Measurements from ENCODE around the gene PIK3R1.
A peak's percentile ranks its signal among the peaks of the same experiment; 100 is the strongest.

The PIK3R1 gene

GRCh38 chr5:68272289-68272688 lies 56.7 kb downstream of the PIK3R1 start:
- DNase-seq, result peak; percentile 39

GRCh38 chr5:68273717-68274409 lies 58.3 kb downstream of the PIK3R1 start:
- no peak for DNase-seq

GRCh38 chr5:68274847-68275651 lies 59.5 kb downstream of the PIK3R1 start:
- DNase-seq, result no peak

GRCh38 chr5:68276740-68277139 lies 61.2 kb downstream of the PIK3R1 start:
- no peak for DNase-seq

GRCh38 chr5:68277431-68277830 lies 61.9 kb downstream of the PIK3R1 start:
- no peak for DNase-seq

GRCh38 chr5:68279984-68280383 lies 64.4 kb downstream of the PIK3R1 start:
- DNase-seq, result no peak

GRCh38 chr5:68282001-68282400 lies 66.4 kb downstream of the PIK3R1 start:
- no peak for DNase-seq

- DNase-seq, result no peak
Measured at GRCh38 chr5:68283766-68284165, 68.2 kb downstream of the PIK3R1 start.

- peak; percentile 82 for DNase-seq
Measured at GRCh38 chr5:68285075-68285840, 69.7 kb downstream of the PIK3R1 start.

- DNase-seq, result peak; percentile 83
Measured at GRCh38 chr5:68285851-68286611, 70.5 kb downstream of the PIK3R1 start.

- DNase-seq, result no peak
Measured at GRCh38 chr5:68286612-68286912, 71.0 kb downstream of the PIK3R1 start.

- no peak for DNase-seq
Measured at GRCh38 chr5:68287631-68287975, 72.0 kb downstream of the PIK3R1 start.

- peak; percentile 88 for DNase-seq
Measured at GRCh38 chr5:68287976-68288706, 72.6 kb downstream of the PIK3R1 start.

- peak; percentile 62 for DNase-seq
Measured at GRCh38 chr5:68288707-68289134, 73.2 kb downstream of the PIK3R1 start.

- no peak for DNase-seq
Measured at GRCh38 chr5:68289498-68289897, 73.9 kb downstream of the PIK3R1 start.

GRCh38 chr5:68290260-68290674 lies 74.7 kb downstream of the PIK3R1 start:
- no peak for DNase-seq

- DNase-seq, result no peak
Measured at GRCh38 chr5:68290847-68291246, 75.3 kb downstream of the PIK3R1 start.

- peak; percentile 7 for DNase-seq
Measured at GRCh38 chr5:68292316-68292715, 76.8 kb downstream of the PIK3R1 start.

- DNase-seq, result peak; percentile 16
Measured at GRCh38 chr5:68295772-68296171, 80.2 kb downstream of the PIK3R1 start.

- no peak for DNase-seq
Measured at GRCh38 chr5:68296895-68297294, 81.3 kb downstream of the PIK3R1 start.

- DNase-seq, result no peak
Measured at GRCh38 chr5:68297656-68298055, 82.1 kb downstream of the PIK3R1 start.

- DNase-seq, result no peak
Measured at GRCh38 chr5:68298479-68298878, 82.9 kb downstream of the PIK3R1 start.

Measured in DMS53 (cell line).